GM18861 (cell line): ENCODE results near the gene P2RX6.
"Not testable (repeated sequence)": the region's sequence is repeated elsewhere in the genome, so short reads cannot be mapped to it uniquely, and the experiment has no call there.

Experiments
- ATAC-seq: cut with Tn5 transposase; IDR thresholded peaks from one replicate; pipeline ENCODE4 v1.9.1; 2021; ENCODE audit not compliant: unreplicated experiment

Gene P2RX6

GRCh38 chr22:20994128-20994901 lies 20.6 kb upstream of the P2RX6 start:
- ATAC-seq, result no peak

- ATAC-seq, result no peak
Measured at GRCh38 chr22:20994902-20995241, 20.1 kb upstream of the P2RX6 start.

GRCh38 chr22:20995329-20996030 lies 19.5 kb upstream of the P2RX6 start:
- no peak for ATAC-seq

DNA sequence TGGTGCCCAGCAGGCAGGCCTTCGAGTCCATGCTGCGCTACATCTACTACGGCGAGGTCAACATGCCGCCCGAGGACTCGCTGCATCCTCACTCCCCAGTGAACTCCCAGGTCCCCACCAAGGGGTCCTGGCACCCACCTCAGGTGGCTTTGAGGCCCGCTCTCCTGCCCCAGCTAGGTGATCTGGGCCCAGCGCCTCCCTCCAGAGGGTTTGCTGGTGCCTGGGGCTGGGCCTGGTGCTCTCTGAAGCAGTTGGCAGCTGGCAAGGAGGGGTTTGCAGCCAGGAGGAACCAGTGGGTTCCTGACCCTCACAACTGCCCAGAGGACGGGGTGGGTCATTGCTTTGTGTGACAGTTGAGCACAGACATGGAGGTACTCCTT lies 18.9 kb upstream of the P2RX6 start:
- no peak for ATAC-seq

GRCh38 chr22:20996598-20997535 lies 18.1 kb upstream of the P2RX6 start:
- ATAC-seq, result no peak

DNA sequence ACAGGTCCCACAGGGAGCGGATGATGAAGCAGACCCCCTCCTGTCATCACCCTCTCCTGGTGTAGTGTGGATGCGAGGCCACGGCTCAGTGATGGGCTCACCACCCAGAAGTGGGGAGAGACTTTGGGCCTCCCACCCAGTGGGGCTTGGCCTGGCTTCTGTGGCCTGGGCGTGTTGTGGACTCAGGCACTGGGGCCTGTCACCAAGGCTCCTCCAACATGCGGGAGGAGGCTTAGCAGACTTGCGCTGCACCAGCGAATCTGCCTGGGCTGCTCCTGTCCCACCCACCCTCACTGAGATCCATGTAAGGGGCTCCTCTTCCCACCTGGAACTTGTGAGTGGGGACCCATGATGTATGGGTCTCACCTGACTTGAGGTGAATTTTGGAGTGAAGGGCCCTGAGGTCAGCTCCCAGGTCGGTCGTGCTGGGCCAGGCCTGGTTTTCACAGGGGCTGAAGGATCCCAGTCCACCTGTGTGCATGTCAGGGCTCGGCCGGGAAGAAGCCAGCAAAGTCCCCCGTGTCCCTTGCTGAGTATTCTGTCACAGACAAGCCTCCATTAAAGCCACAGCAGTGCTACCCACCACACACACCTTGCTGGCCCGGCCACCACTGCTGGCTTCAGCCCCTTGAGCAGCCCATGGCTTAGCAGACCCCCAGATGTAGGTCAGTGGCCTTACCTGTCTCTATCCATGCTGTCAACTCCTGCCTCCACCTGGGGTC lies 17.3 kb upstream of the P2RX6 start:
- no peak for ATAC-seq

GRCh38 chr22:20998411-20999336 lies 16.3 kb upstream of the P2RX6 start:
- no peak for ATAC-seq

DNA sequence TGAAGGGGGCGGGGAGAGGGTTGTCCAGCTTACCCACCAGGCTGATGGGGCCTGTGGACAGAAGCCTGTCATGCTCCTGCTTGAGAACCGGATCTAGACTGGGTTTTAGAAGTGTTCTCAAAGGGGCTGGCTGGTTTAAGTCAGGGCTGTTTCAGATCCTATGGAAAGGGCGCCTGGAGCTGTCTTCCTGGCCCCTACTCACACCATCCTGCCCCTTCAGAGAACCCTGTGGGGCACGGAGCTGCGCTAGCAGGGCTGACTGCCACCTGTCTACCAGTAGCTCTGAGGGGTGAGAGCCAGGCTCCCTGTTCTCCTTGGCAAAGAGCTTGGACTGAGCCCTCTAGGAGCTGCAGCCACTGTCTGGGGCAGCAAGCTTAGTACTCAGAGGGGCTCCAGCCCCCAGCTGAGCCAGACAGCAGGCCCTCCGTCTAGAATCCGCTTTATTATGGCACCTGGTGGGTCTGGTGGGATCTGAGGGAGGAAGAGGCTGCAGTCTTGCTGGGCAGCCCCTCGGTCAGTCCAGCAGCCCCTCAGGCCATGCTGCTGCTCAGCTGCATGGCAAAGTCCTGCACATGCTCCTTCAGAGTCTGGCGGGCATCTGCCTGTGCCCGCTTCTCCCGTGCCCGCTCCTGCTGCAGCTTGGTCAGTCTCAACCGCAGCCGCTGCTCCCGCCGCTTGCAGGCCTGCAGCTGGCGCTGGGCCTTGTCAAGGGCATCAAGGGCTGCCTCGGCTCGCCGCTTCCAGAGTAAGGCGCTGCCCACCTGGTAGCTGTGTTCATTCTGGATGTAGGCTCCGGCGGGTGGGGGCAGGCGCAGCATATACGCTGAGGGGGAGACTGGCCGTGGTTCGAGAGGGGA lies 15.4 kb upstream of the P2RX6 start:
- no peak for ATAC-seq

DNA sequence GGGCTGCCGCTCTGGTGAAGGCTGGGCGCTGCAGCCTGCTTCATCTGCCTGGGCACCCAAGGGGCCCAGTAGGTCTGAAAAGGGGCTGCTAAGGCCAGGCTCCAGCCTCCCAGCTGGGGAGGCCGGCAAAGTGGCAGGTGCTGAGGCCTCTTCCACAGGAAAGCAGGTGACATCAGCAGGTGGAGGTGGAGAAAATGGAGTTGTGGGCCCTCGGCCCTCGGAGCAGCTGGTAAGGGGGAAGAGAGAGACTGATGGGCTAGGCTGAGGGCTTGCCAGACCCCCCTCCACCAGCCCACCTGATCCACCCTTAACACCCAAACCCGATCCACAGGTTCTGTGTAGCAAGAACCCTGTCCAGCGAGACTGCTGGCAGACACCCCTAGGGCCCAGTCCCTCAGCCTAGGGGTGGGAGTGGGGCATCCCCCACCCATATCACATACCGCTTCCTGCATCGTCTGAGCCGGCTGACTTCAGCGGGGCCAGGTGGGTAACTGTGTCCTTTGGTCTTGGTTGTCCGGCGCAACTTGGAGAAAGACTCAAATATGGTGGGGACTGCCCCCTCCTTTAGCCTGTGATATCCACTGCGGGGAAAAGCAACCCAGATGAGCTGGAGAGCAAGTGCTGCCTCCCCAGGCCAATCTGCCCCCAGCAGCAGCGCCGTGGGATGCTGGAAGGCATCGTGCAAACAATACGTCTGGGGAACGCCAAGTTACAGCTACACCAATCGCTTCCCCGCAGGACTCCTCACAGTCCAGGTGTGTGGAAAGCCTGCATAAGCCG lies 14.6 kb upstream of the P2RX6 start:
- no peak for ATAC-seq

- ATAC-seq, result no peak
Measured at GRCh38 chr22:21000987-21001600, 13.9 kb upstream of the P2RX6 start.

DNA sequence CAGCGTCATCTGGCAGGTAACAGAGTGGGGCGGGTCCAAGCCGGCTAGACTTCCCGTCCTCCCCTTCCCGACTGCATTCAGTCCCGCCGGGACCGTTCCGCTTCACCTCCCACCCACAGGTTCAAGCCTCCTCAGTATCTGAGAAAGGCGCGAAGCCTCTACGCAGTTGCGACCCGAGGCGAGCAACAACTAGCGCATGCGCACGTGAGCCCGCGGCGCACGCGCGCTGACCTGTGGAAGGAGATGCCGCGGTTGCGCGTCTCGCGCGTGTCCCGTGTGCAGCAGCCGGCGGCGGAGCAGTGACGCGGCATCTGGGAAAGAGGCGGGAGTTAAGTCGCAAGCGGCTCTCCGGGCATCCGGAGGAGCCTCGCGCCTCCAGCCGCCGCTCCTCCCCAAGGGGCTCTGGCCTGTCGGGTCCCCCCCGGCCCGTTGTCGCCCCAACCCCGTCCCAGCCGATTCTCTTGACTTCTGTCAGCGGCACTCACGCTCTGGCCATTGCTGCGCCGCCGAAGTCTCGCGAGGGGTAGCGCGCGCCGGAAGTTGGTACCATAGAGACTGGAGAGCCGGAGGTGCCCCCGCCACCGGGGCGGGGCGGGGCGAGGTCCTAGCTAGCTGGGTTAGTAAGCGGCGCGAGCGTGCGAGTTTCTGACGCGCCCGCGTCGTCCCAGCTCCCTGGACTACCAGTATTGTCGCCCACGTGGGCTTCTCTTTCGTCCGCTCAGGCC lies 13.2 kb upstream of the P2RX6 start, which contains the start of gene THAP7:
TSS of gene THAP7 (minus strand) at position 518 of the 725 bp plus-strand sequence. CDS start at position 311, 207 bp downstream.
- ATAC-seq, result peak; percentile 64

- no peak for ATAC-seq
Measured at GRCh38 chr22:21003782-21004181, 11.2 kb upstream of the P2RX6 start.

DNA sequence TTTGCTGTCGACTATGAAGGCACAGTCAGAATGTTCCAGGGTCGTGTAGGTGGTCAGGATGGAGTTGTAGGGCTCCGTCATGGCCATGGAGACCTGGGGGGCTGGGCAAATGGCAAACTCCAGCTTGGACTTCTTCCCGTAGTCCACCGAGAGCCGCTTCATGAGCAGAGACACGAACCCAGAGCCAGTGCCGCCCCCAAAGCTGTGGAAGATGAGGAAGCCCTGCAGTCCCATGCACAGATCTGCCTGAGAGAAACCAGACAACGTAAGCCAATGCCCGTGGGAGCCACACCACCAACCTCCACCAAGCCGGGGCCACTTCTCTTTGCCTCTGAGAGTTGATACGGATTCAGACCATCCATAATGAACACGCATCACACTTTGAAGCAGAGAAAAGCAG lies 5.8 kb upstream of the P2RX6 start:
- ATAC-seq, result not testable (repeated sequence)

- no peak for ATAC-seq
Measured at GRCh38 chr22:21009638-21010425, 5.1 kb upstream of the P2RX6 start.

GRCh38 chr22:21010426-21011113 lies 4.4 kb upstream of the P2RX6 start:
- ATAC-seq, result no peak
